Type B pancreatic cell (in vitro differentiated cells): ENCODE data around the gene DYNLRB1. TPM values are rescaled to one million over a fixed set of nuclear protein-coding genes. Genes with fewer than 3 reads are reported as not detected.

Experiments
- DNase-seq: peaks from one replicate; pipeline ENCODE4 v3.0.0; 2021; ENCODE audit warnings: mixed read lengths; ENCODE audit not compliant: unreplicated experiment; ENCODE audit errors: extremely low spot score
- H3K27ac Mint-ChIP-seq: 2 replicates; pipeline ENCODE4 v1.8.0; 2021; ENCODE audit warnings: mild to moderate bottlenecking, mixed read lengths
- H3K27me3 Mint-ChIP-seq: 2 replicates; pipeline ENCODE4 v1.8.0; 2021; ENCODE audit warnings: mixed read lengths
- H3K36me3 Mint-ChIP-seq: 2 replicates; pipeline ENCODE4 v1.8.0; 2021; ENCODE audit warnings: mixed read lengths
- H3K4me1 Mint-ChIP-seq: one replicate; pipeline ENCODE4 v1.8.0; 2021; ENCODE audit warnings: mixed read lengths; ENCODE audit not compliant: unreplicated experiment
- H3K4me3 Mint-ChIP-seq: 2 replicates; pipeline ENCODE4 v1.8.0; 2021; ENCODE audit warnings: mild to moderate bottlenecking, mixed read lengths
- H3K9me3 Mint-ChIP-seq: 2 replicates; pipeline ENCODE4 v1.8.0; 2021; ENCODE audit warnings: mixed read lengths
- CTCF ChIP-seq: fragments of 200-600 bp; sonication (generic); conservative IDR thresholded peaks from 2 replicates; pipeline ENCODE4 v1.5.0; 2021; ENCODE audit warnings: antibody characterized with exemption, mild to moderate bottlenecking
- total RNA-seq: library from RNA; stranded (reverse); gene quantifications from 2 replicates; pipeline ENCODE4 v1.2.1, GENCODE V29; 2021; ENCODE audit warnings: low replicate concordance

The DYNLRB1 gene
- total RNA-seq, 1 donor from 2014 or later = 164 TPM

GRCh38 chr20:34583544-34583943 is 67.3 kb downstream of the DYNLRB1 start:
- Mint-ChIP-seq H3K36me3 (peaks cover 23% of the 10 kb centered on the region), H3K4me3 (no peak overlapping the region), H3K27me3 (no peaks in the 10 kb centered on the region), H3K27ac (peak overlapping the region; percentile 84), H3K9me3 (no peaks in the 10 kb centered on the region), H3K4me1 (peaks cover 25% of the 10 kb centered on the region)
- no peak for TF ChIP-seq CTCF
- no peak for DNase-seq

DNA sequence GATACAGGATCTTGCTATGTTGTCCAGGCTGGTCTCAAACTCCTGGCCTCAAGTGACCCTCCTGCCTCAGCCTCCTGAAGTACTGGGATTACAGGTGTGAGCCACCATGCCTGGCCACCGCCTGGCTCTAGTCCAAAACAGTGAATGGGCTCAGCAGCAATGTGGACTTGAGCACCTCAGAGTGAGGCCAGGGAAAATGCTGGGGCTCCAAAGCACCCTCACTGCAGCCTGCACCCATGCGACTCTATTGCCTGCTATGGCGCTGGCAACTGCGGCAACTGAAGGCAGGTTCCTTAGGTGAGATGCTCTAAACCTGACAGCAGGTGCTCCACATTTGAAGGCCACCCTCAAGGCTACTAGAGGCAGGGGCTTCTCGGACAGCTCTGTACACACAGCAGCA is 68.8 kb downstream of the DYNLRB1 start:
- Mint-ChIP-seq H3K27ac (no peak overlapping the region), H3K4me1 (peaks cover 17% of the 10 kb centered on the region), H3K36me3 (peaks cover 16% of the 10 kb centered on the region), H3K27me3 (no peaks in the 10 kb centered on the region), H3K4me3 (no peak overlapping the region), H3K9me3 (no peaks in the 10 kb centered on the region)
- DNase-seq = peak; percentile 66
- TF ChIP-seq CTCF = no peak

DNA sequence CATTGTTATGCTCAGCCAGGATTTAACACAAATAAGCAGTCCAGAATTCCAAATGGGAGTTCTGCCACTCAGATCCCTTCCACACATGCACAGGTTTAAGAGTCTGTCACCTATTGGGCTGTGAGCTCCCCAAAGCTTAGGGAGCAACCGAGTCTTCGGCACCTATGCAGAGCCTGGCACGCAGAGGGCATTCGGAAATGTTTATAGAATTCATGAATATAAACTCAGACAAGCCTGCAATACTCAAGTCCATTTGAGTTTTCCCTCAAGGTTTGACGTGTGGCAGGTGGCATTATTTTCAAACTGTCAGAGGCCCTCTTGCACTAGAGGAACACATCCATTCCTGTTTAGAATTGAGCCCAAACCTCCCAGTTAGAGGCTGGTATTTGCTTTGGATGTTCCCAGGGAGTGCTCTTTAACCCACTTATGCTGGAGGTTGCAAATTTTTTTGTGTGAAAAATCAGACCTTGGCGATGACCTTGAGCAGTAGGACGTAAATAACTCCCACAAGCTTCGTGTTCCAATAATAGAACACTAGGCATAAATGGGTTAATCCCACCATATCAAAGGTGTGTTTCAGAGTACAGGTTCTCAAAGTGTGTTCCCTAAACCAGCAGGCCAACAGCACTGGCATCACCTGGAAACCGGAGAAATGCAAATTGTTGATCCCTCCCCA is 70.4 kb downstream of the DYNLRB1 start:
- Mint-ChIP-seq H3K27me3 (no peaks in the 10 kb centered on the region), H3K36me3 (peaks cover 12% of the 10 kb centered on the region), H3K4me1 (peaks cover 9% of the 10 kb centered on the region), H3K9me3 (no peaks in the 10 kb centered on the region), H3K4me3 (no peak overlapping the region), H3K27ac (no peak overlapping the region)
- DNase-seq = no peak
- no peak for TF ChIP-seq CTCF

Other genes with a start within 250 kb of the DYNLRB1 start
- gene AHCY, start 213.1 kb upstream of the DYNLRB1 start, total RNA-seq = 242 and 342 TPM in 2 replicates
- gene ITCH, start 153.1 kb upstream of the DYNLRB1 start, total RNA-seq = 77.2 and 86.4 TPM in 2 replicates
- gene MAP1LC3A, start 42.3 kb downstream of the DYNLRB1 start, total RNA-seq = 83.9 and 85.2 TPM in 2 replicates
- gene PIGU, start 160.7 kb downstream of the DYNLRB1 start, total RNA-seq = 41.5 and 46.2 TPM in 2 replicates
- gene TP53INP2, start 187.9 kb downstream of the DYNLRB1 start, total RNA-seq = 39.6 and 60.7 TPM in 2 replicates